GM12874 (cell line): ENCODE data around the gene ADORA1.

Experiments used
- TF ChIP-seq, protein P1 (sequence below): IDR thresholded peaks from 2 replicates; pipeline ENCODE4 v1.5.1; 2011; ENCODE audit warnings: low read depth, mild to moderate bottlenecking, control low read depth, low read length, moderate library complexity; ENCODE audit not compliant: insufficient read depth

Gene ADORA1

DNA sequence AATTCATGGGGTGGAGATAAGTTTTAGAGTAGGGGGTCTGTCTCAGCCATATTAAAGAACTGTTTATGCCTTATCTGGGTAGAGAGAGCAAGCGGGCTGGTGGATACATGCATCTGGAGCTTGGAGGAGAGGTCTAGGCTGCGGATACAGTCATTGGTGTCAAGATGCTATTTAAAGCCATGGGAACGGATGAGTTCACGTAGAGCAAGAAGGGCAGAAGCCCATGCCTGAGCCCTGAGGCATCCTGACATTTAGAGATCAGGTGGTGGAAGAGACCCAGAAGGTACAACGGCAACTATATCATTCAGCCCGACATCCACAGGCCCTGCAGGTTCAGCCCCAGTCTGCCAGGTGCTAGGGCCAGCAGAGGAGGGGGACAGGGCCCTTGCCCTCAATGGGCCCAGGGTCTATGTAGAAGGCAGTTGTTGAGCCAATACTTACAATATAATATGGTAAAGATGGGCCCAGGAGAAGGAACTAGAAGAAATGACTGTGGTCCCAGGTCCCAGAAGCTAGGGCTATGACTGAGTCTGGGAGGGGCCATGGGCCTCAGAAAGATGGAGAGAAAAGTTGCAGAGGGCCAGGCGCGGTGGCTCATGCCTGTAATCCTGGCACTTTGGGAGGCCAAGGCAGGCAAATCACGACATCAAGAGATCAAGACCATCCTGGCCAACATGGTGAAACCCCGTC, 74.1 kb downstream of the ADORA1 start:
- TF ChIP-seq, protein P1, sequence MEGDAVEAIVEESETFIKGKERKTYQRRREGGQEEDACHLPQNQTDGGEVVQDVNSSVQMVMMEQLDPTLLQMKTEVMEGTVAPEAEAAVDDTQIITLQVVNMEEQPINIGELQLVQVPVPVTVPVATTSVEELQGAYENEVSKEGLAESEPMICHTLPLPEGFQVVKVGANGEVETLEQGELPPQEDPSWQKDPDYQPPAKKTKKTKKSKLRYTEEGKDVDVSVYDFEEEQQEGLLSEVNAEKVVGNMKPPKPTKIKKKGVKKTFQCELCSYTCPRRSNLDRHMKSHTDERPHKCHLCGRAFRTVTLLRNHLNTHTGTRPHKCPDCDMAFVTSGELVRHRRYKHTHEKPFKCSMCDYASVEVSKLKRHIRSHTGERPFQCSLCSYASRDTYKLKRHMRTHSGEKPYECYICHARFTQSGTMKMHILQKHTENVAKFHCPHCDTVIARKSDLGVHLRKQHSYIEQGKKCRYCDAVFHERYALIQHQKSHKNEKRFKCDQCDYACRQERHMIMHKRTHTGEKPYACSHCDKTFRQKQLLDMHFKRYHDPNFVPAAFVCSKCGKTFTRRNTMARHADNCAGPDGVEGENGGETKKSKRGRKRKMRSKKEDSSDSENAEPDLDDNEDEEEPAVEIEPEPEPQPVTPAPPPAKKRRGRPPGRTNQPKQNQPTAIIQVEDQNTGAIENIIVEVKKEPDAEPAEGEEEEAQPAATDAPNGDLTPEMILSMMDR = no peak

DNA sequence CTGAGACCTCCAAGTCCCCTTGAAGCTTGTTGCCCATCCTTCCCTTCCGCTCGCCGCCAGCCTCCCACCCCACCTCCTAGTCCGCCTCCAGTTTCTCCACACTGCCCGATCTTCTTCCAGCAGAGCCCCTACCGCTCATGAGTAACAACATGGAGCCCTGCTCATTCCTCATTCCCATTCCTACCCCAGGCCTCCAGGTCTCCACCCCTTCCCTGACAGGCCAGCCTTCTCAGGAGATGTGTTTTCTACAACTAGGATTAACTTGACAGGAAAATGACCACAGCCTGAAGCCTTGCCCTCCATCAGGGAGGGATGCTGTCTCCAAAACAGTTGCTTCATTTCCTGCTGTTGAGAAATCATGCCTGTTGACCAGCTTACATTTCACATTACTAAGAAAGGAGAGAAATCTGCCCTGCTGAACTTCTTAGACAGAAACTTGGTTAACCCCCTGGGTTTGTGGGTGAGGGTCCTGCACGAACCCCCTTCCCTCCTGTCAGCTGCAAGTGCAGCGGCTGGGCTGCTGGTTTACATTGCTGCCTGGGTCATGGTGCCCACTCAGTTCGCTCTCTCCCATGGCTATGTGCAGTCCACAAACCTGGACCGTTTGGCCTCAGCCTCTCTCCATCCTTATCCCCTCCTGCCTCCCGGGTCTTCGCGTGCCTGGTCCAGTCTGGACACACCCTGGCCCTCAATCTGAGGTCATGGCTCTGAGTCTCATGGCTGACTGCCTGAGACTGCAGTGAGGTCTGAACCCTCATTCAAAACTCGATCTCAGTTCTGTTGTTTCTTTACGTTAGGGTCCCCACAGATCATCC, 75.1 kb downstream of the ADORA1 start:
- TF ChIP-seq, protein P1 = no peak

DNA sequence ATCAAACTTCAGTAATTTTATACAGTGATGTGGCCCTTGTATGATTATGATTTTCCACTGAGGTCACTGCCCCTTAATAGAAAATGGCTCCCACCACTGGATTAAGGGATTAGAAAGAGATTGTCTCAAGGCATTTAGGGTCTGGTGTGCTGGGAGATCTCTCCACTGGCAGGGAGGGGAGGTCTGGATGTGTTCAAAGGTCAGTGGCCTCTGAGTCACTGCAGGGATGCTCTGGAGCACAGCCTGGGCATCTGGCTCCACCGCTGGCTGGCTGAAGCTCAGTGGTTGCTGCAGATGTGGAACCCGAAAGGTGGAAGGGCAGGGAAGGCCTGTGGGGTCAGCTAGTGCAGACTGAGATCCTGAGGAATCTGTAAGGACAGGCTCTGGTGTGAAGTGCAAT, 77.2 kb downstream of the ADORA1 start:
- TF ChIP-seq, protein P1 = no peak

DNA sequence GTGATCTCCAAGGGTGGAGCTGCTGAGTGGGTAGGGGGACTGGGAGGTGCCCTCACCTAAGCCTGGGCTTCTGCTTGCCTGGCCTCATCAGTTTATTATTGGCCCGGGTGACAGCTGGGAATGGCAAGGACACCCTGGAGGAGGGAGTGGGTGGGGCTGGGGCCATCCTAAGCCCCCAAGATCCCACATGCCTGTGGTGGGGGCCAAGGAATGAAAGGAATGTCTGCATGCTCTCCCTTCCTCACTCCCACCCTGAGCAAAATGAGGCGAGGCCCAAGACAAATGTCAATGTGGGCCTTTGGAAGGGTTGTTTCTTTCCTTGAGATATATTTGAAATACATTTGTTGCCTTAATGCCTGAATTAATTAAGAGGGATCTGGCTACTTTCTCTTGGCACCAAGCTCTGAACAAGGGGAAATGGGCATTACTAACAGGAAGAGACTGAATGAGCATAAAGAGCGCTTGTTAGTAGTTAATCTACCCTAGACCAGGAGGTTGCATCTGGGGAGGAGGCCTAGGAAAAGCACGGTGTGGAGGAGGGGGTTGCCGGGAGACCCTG, 78.7 kb downstream of the ADORA1 start:
- TF ChIP-seq, protein P1 = no peak

DNA sequence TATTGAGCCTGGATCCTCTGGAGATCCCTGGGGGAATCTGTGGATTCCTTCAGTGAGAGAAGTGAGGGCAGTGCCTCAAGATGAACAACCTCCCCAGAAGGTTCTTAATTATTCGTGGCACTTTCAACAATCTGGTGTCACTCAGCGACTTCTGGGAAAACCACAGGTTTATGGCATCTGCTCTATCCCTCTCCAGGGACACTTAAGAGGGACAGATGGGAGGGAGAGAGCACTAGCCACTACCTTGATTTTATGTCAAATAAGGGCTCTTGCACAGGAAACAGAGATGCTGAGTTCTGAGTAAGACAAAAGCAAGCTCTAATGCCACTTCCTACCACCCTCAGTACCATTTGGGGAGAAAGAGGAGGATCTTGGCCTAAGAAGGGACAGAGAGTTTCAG, 80.2 kb downstream of the ADORA1 start:
- TF ChIP-seq, protein P1 = no peak

DNA sequence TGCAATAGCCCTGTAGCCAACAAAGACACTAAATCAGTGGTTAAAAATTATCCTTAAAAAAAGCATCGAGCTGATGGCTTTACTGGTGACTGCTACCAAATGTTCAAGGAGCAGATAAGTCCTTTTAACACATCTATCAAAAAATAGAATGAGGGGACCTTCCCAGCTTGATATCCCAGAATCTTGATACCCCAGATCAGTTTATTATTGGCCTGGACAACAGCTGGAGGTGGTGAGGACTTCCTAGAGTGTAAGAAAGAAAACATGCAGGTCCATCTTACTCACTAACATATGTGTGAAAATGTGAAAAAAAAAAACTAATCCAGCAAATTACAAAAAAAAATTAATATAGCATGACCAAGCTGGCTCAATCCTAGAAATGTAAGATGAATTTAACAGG, 80.7 kb downstream of the ADORA1 start:
- TF ChIP-seq, protein P1 = no peak

DNA sequence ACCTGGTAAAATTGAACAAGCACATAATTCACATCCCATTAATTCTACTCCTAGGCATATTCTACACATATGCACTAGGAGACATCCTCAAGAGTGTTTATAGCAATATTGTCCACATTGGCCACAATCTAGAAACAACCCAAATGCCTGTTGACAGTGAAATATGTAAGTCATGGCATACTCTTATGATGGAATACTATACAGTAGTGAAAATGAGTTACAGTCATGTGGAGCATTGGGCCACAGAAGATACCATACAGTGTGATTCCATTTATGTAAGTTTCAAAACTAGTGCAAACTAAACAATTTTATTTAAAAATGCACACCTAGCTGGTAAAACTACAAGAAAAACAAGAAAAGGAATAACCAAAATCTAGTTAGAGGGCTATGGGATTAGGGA, 82.8 kb downstream of the ADORA1 start:
- TF ChIP-seq, protein P1 = no peak
